HL-60 (cell line): ENCODE results near the gene STEAP3.

Experiments
- CTCF ChIP-seq: IDR thresholded peaks from one replicate; pipeline ENCODE4 v1.5.1; 2011; ENCODE audit warnings: low read length, control low read depth, inconsistent platforms; ENCODE audit not compliant: insufficient read depth
- POLR2AphosphoS5 ChIP-seq: IDR thresholded peaks from 2 replicates; pipeline ENCODE4 v1.6.1; 2012; ENCODE audit warnings: low read depth

DNA sequence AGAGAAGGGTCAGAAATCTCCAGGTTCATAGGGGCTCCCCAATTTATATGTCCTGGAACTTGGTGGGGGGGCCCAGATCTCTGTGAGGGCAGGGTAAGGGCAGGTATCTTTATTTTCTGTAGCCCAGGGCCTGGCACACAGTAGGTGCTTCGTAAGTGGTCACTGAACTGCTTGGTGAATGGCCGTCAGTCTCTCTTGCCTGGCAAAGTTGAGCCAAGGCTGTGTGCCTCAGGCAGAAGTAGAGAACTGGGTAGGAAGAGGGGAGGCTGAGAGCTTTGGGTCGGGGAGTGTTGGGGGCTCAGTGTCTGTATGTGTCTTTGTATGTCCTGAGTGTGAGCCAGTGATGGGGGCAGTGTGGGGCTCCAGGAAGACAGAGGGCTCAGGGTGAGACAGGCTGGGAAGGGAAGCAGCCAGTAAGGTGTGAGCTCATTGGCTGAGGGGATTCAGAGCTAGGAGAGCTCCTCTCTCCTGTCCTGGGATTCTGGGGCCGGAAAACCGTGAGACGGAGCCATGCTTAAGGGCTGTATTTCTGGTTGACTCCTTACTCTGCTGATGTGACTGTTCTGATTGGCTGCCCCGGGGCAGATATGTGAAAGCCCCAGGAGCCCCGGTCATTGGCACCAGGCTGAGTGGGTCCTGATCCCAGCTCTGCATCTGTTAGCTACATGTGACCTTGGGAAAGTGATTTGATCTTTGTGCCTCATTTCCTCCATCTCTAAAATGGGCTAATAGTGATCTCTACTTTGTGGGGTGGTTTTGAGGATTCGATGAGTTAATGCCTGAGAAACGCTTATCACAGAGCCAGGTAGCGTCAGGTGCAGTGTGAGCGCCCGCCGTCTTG is 30.3 kb downstream of the STEAP3 start:
- no peak for TF ChIP-seq CTCF
- TF ChIP-seq POLR2AphosphoS5, result no peak
